ENCODE results near the gene CDH23. TPM values are rescaled to one million over a fixed set of nuclear protein-coding genes. Genes with fewer than 3 reads are reported as not detected.

Gene CDH23
- total RNA-seq, 1 experiment from 2014 or later: 0.34 TPM

DNA sequence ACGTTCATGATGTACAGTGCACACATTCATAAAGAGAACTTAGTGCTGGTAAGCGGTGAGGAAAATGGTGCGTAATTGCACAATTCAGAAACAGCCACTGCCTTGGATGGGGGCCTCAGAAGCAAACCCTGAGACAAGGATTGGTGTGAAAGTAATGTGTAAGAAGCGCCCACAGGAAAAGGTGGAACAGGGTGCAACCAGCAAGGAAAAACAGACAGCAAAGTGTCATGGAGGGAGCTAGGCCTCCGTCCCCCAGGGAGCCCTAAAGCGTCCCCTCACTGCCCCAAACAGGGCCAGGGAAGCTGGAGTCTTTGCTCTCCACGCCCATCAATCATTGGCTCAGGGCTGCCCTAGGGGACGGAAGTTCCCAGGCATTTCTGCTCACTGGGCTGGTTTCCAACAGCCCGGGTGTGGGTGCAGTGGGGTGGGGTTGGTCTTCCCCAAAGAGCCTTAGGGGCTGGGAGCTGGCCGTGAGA is 332.5 kb downstream of the CDH23 start:
- H3K36me3 Mint-ChIP-seq (ENCODE audit: insufficient read depth, unreplicated experiment): no peaks in the 10 kb centered on the region
- H3K27ac Mint-ChIP-seq (ENCODE audit: unreplicated experiment): no peak overlapping the region
- H3K9me3 Mint-ChIP-seq (ENCODE audit: unreplicated experiment): no peaks in the 10 kb centered on the region

DNA sequence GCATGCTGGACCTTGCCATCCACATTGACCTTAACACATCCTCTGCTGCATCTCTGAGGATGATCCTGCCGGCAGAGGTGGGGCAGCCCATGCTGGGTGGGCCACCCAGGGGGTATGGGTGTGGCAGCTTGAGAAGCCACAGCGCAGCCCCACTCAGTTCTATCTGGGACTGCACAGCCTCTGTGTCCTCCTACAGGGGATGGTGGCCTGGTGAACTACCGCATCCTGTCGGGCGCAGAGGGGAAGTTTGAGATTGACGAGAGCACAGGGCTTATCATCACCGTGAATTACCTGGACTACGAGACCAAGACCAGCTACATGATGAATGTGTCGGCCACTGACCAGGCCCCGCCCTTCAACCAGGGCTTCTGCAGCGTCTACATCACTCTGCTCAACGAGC is 335.1 kb downstream of the CDH23 start:
- Mint-ChIP-seq H3K27me3 (ENCODE audit: insufficient read depth, unreplicated experiment) (no peaks in the 10 kb centered on the region), H3K27ac (ENCODE audit: unreplicated experiment) (no peak overlapping the region), H3K36me3 (ENCODE audit: insufficient read depth, unreplicated experiment) (no peaks in the 10 kb centered on the region), H3K9me3 (ENCODE audit: unreplicated experiment) (no peaks in the 10 kb centered on the region), H3K4me1 (ENCODE audit: low read depth, unreplicated experiment) (peaks cover 2% of the 10 kb centered on the region), H3K4me3 (ENCODE audit: unreplicated experiment) (no peak overlapping the region)
- no TSS peak for BruUV-seq (replicated peaks)
- Histone ChIP-seq H3K4me3 (ENCODE audit: low read depth, low read length) (no peak overlapping the region), H3K36me3 (ENCODE audit: control insufficient read depth, insufficient read depth, low read length) (no peaks in the 10 kb centered on the region), H3K4me1 (peaks cover 17% of the 10 kb centered on the region), H3K9me3 (no peaks in the 10 kb centered on the region), H3K27me3 (replicated peaks; ENCODE audit: control insufficient read depth, insufficient read depth, low read length) (no peaks in the 10 kb centered on the region)
- TF ChIP-seq, protein P1, sequence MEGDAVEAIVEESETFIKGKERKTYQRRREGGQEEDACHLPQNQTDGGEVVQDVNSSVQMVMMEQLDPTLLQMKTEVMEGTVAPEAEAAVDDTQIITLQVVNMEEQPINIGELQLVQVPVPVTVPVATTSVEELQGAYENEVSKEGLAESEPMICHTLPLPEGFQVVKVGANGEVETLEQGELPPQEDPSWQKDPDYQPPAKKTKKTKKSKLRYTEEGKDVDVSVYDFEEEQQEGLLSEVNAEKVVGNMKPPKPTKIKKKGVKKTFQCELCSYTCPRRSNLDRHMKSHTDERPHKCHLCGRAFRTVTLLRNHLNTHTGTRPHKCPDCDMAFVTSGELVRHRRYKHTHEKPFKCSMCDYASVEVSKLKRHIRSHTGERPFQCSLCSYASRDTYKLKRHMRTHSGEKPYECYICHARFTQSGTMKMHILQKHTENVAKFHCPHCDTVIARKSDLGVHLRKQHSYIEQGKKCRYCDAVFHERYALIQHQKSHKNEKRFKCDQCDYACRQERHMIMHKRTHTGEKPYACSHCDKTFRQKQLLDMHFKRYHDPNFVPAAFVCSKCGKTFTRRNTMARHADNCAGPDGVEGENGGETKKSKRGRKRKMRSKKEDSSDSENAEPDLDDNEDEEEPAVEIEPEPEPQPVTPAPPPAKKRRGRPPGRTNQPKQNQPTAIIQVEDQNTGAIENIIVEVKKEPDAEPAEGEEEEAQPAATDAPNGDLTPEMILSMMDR (IDR thresholded peaks at IDR 0.05; ENCODE audit: insufficient read depth in 1 of 2, low read depth in 1 of 2, low read length in 1 of 2, severe bottlenecking in 1 of 2, unreplicated experiment in 1 of 2): no peak
- ChIA-PET POLR2A (no interaction called here), CTCF (interaction anchor here (2.0 kb wide), 1 partner anchor 24 kb away, joined by 9 read pairs; no protein-coding TSS in a partner anchor)
- DNase-seq: no peak
- intact Hi-C loops (cut with micrococcal nuclease; ENCODE audit: unreplicated experiment): loop anchor here (2.0 kb wide), 1 partner anchor 21 kb away; no protein-coding TSS in a partner anchor

More for the DNA sequence above, 332.5 kb downstream of the CDH23 start:
- H3K27me3 Mint-ChIP-seq (ENCODE audit: insufficient read depth, unreplicated experiment): no peaks in the 10 kb centered on the region
- Histone ChIP-seq H3K27me3 (replicated peaks; ENCODE audit: control insufficient read depth, insufficient read depth, low read length) (no peaks in the 10 kb centered on the region), H3K4me1 (peaks cover 23% of the 10 kb centered on the region), H3K9me3 (no peaks in the 10 kb centered on the region), H3K36me3 (ENCODE audit: control insufficient read depth, insufficient read depth, low read length) (no peaks in the 10 kb centered on the region), H3K4me3 (ENCODE audit: low read depth, low read length) (no peak overlapping the region)
- TF ChIP-seq, protein P1 (IDR thresholded peaks at IDR 0.05; ENCODE audit: insufficient read depth in 1 of 2, low read depth in 1 of 2, low read length in 1 of 2, severe bottlenecking in 1 of 2, unreplicated experiment in 1 of 2): no peak
- no TSS peak for BruUV-seq (replicated peaks)
- ChIA-PET CTCF (interaction anchor here (0.7 to 1.5 kb wide), 3 partner anchors 11 to 645 kb away, joined by 3 to 4 read pairs (median 4); no protein-coding TSS in a partner anchor), POLR2A (no interaction called here)
- no peak overlapping the region for H3K4me3 Mint-ChIP-seq (ENCODE audit: unreplicated experiment)
- peaks cover 15% of the 10 kb centered on the region for H3K4me1 Mint-ChIP-seq (ENCODE audit: low read depth, unreplicated experiment)
- DNase-seq: no peak
- intact Hi-C loops (cut with micrococcal nuclease; ENCODE audit: unreplicated experiment): no loop called here

DNA sequence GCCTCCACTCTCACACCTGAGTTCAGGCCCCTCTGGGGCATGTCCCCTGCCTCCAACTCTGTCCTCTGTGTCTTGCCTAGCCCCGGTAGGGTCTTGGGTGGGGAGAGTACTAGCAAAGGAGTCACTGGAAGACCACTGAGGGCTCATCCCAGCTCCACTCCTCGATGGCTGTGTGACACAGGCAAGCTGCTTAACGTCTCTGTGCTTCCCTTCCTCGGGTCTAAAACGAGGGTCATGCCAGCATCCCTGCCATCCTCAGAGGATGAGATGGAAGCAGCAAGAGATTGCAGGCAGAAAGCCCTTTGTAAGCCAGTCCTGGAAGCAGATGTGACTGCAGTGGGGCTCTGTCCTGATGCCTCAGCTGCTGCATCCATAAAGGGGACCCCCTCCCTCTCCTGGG is 338.1 kb downstream of the CDH23 start:
- Mint-ChIP-seq H3K4me1 (ENCODE audit: low read depth, unreplicated experiment) (no peaks in the 10 kb centered on the region), H3K36me3 (ENCODE audit: insufficient read depth, unreplicated experiment) (no peaks in the 10 kb centered on the region), H3K4me3 (ENCODE audit: unreplicated experiment) (no peak overlapping the region), H3K27me3 (ENCODE audit: insufficient read depth, unreplicated experiment) (no peaks in the 10 kb centered on the region), H3K9me3 (ENCODE audit: unreplicated experiment) (no peaks in the 10 kb centered on the region), H3K27ac (ENCODE audit: unreplicated experiment) (no peak overlapping the region)
- no peaks in the 10 kb centered on the region for H3K36me3 ChIP-seq (ENCODE audit: control insufficient read depth, insufficient read depth, low read length)
- no peaks in the 10 kb centered on the region for H3K9me3 ChIP-seq
- POLR2A ChIA-PET: no interaction called here
- H3K4me3 ChIP-seq (ENCODE audit: low read depth, low read length): no peak overlapping the region
- no peak for DNase-seq
- no TSS peak for BruUV-seq (replicated peaks)
- H3K27me3 ChIP-seq (replicated peaks; ENCODE audit: control insufficient read depth, insufficient read depth, low read length): no peaks in the 10 kb centered on the region
- TF ChIP-seq, protein P1 (IDR thresholded peaks at IDR 0.05; ENCODE audit: insufficient read depth in 1 of 2, low read depth in 1 of 2, low read length in 1 of 2, severe bottlenecking in 1 of 2, unreplicated experiment in 1 of 2): no peak
- intact Hi-C loops (cut with micrococcal nuclease; ENCODE audit: unreplicated experiment): no loop called here
- CTCF ChIA-PET: no interaction called here
- H3K4me1 ChIP-seq: peaks cover 7% of the 10 kb centered on the region

All from Caco-2 (cell line).